Trophoblast cell (in vitro differentiated cells and primary cell): ENCODE results near the gene BECN2.
"Not testable (repeated sequence)": the region's sequence is repeated elsewhere in the genome, so short reads cannot be mapped to it uniquely, and the experiment has no call there.

Experiments used
- DNase-seq, 2 donors: peaks; one replicate each; pipeline ENCODE4 v3.0.0-alpha.2; 2016
- H2AFZ ChIP-seq: 2 replicates; pipeline ENCODE4 v1.6.1; 2013; ENCODE audit warnings: low read length, moderate library complexity, mild to moderate bottlenecking; ENCODE audit not compliant: insufficient read depth, poor library complexity
- H2AK5ac ChIP-seq: 2 replicates; pipeline ENCODE4 v1.6.1; 2013; ENCODE audit warnings: mild to moderate bottlenecking, low read length
- H2BK120ac ChIP-seq: 2 replicates; pipeline ENCODE4 v1.6.1; 2013; ENCODE audit warnings: low read length, mild to moderate bottlenecking, moderate library complexity; ENCODE audit not compliant: insufficient read depth, poor library complexity
- H2BK12ac ChIP-seq: 2 replicates; pipeline ENCODE4 v1.6.1; 2013; ENCODE audit warnings: mild to moderate bottlenecking, low read length, moderate library complexity
- H2BK5ac ChIP-seq: 2 replicates; pipeline ENCODE4 v1.6.1; 2013; ENCODE audit warnings: low read length, low read depth, moderate library complexity, mild to moderate bottlenecking; ENCODE audit not compliant: poor library complexity
- H3K14ac ChIP-seq: 2 replicates; pipeline ENCODE4 v1.6.1; 2013; ENCODE audit warnings: mild to moderate bottlenecking, low read length
- H3K18ac ChIP-seq: 2 replicates; pipeline ENCODE4 v1.6.1; 2013; ENCODE audit warnings: mild to moderate bottlenecking, low read length
- H3K23ac ChIP-seq: 2 replicates; pipeline ENCODE4 v1.6.1; 2013; ENCODE audit warnings: low read length
- H3K27ac ChIP-seq: 2 replicates; pipeline ENCODE4 v1.5.1; 2013; ENCODE audit warnings: low read depth, mild to moderate bottlenecking, inconsistent platforms, low read length, moderate library complexity
- H3K27me3 ChIP-seq: 2 replicates; pipeline ENCODE4 v1.6.1; 2013; ENCODE audit warnings: inconsistent platforms, mild to moderate bottlenecking, low read length, moderate library complexity; ENCODE audit not compliant: insufficient read depth
- H3K36me3 ChIP-seq, 2 experiments: 1 replicate in 1 of 2; 2 replicates in 1 of 2; pipeline ENCODE4 v1.6.1; 2013; ENCODE audit warnings: low read length in 2 of 2, mild to moderate bottlenecking in 2 of 2, moderate library complexity in 1 of 2; ENCODE audit not compliant: insufficient read depth in 2 of 2, control insufficient read depth in 1 of 2
- H3K4ac ChIP-seq: 2 replicates; pipeline ENCODE4 v1.6.1; 2013; ENCODE audit warnings: low read depth, mild to moderate bottlenecking, low read length, moderate library complexity
- H3K4me1 ChIP-seq, 2 experiments: 1 replicate in 1 of 2; 2 replicates in 1 of 2; pipeline ENCODE4 v1.6.1; 2013; ENCODE audit warnings: low read length in 2 of 2, mild to moderate bottlenecking in 2 of 2, moderate library complexity in 1 of 2; ENCODE audit not compliant: insufficient read depth in 2 of 2, control insufficient read depth in 1 of 2
- H3K4me2 ChIP-seq: 2 replicates; pipeline ENCODE4 v1.6.1; 2013; ENCODE audit warnings: inconsistent platforms, mild to moderate bottlenecking, low read length, moderate library complexity
- H3K4me3 ChIP-seq: 2 replicates; pipeline ENCODE4 v1.5.1; 2013; ENCODE audit warnings: mild to moderate bottlenecking, low read depth, low read length, inconsistent platforms
- H3K79me1 ChIP-seq: one replicate; pipeline ENCODE4 v1.6.1; 2013; ENCODE audit warnings: low read length
- H3K79me2 ChIP-seq: 2 replicates; pipeline ENCODE4 v1.6.1; 2013; ENCODE audit warnings: low read length, mild to moderate bottlenecking; ENCODE audit not compliant: control insufficient read depth, insufficient read depth, poor library complexity
- H3K9ac ChIP-seq: 2 replicates; pipeline ENCODE4 v1.6.1; 2013; ENCODE audit warnings: mild to moderate bottlenecking, low read length
- H3K9me3 ChIP-seq: 2 replicates; pipeline ENCODE4 v1.6.1; 2013; ENCODE audit warnings: low read depth, mild to moderate bottlenecking, control low read depth, inconsistent platforms, low read length; ENCODE audit not compliant: insufficient read depth
- H4K12ac ChIP-seq: 2 replicates; pipeline ENCODE4 v1.6.1; 2013; ENCODE audit warnings: low read depth, mild to moderate bottlenecking, low read length, moderate library complexity
- H4K8ac ChIP-seq: 2 replicates; pipeline ENCODE4 v1.6.1; 2013; ENCODE audit warnings: low read depth, mild to moderate bottlenecking, low read length, moderate library complexity
- H4K91ac ChIP-seq: one replicate; pipeline ENCODE4 v1.6.1; 2013; ENCODE audit warnings: low read depth, mild to moderate bottlenecking, low read length, moderate library complexity
- WGBS: extraction: QIAGEN DNeasy Blood & Tissue Kit; methylation state at CpG from one replicate; pipeline ENCODE4 v1.1.7; 2013; ENCODE audit warnings: missing lambda C conversion rate; ENCODE audit not compliant: insufficient read length, insufficient coverage; ENCODE audit errors: extremely low coverage; 5-methylcytosine and 5-hydroxymethylcytosine counted together

BECN2 gene

DNA sequence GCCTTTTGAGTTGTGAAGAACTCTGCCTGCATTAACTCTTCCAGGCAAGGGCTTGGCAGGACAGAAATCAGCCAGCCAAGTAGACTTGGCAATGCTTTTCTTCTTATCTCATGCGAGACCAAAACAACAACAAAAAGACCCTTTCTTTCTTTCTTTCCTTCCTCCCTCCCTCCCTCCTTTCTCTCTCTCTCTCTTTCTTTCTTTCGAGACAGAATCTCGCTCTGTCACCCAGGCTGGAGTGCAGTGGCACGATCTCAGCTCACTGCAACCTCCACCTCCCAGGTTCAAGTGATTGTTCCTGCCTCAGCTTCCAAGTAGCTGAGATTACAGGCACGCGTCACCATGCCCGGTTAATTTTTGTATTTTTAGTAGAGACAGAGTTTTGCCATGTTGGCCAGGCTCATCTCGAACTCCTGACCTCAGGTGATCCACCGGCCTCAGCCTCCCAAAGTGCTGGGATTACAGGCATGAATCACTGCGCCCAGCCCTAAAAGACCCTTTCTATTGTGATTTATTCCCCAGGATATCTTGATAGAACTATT, 30.9 kb downstream of the BECN2 start:
- not testable (repeated sequence) for H3K23ac ChIP-seq, H3K79me2 ChIP-seq, H3K4me1 ChIP-seq, H3K9ac ChIP-seq, H2AFZ ChIP-seq, H4K91ac ChIP-seq, H3K9me3 ChIP-seq, H3K36me3 ChIP-seq, H3K79me1 ChIP-seq, H3K18ac ChIP-seq, DNase-seq, H3K27ac ChIP-seq, H3K14ac ChIP-seq, H4K8ac ChIP-seq, H2AK5ac ChIP-seq, H3K27me3 ChIP-seq, H3K4me3 ChIP-seq, H3K4ac ChIP-seq, H2BK120ac ChIP-seq, H3K4me2 ChIP-seq, H2BK12ac ChIP-seq, H4K12ac ChIP-seq, H2BK5ac ChIP-seq
- no CpG with 5 or more reads among the region's 10 CpGs for WGBS

DNA sequence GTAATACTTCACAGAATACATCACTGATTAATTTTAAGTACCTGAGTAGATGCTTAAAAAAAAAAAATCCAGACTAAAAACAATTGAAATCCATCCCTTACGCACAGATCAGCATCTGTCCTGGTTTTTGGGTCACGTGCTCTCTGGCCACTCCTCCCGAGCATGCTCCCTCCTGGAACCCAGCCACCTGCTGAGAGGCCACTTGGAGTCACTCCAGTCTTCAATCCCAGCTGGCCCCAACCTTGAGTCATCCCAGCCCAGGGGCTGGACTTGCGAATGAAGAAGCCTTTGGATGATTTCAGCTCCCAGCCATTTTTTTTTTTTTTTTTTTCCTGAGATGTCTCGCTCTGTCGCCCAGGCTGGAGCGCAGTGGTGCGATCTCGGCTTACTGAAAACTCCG, 32.5 kb downstream of the BECN2 start:
- Histone ChIP-seq H2BK120ac (no peak overlapping the region), H3K4me2 (no peak overlapping the region), H4K8ac (no peak overlapping the region), H2AFZ (no peak overlapping the region), H3K23ac (no peak overlapping the region), H2AK5ac (no peak overlapping the region), H3K4ac (no peak overlapping the region), H3K14ac (no peak overlapping the region), H3K36me3 (no peaks in the 10 kb centered on the region), H3K9me3 (no peaks in the 10 kb centered on the region), H3K9ac (no peak overlapping the region), H3K79me2 (no peaks in the 10 kb centered on the region), H3K79me1 (no peaks in the 10 kb centered on the region), H3K18ac (no peak overlapping the region), H3K4me3 (no peak overlapping the region), H3K27ac (no peak overlapping the region), H2BK5ac (no peak overlapping the region), H4K91ac (no peak overlapping the region), H4K12ac (no peak overlapping the region), H3K27me3 (no peaks in the 10 kb centered on the region), H2BK12ac (no peak overlapping the region), H3K4me1 (peaks cover 2 to 4% of the 10 kb centered on the region in 2 experiments)
- peak; percentile 85 to 95 for DNase-seq
- WGBS, result no CpG with 5 or more reads among the region's 10 CpGs

DNA sequence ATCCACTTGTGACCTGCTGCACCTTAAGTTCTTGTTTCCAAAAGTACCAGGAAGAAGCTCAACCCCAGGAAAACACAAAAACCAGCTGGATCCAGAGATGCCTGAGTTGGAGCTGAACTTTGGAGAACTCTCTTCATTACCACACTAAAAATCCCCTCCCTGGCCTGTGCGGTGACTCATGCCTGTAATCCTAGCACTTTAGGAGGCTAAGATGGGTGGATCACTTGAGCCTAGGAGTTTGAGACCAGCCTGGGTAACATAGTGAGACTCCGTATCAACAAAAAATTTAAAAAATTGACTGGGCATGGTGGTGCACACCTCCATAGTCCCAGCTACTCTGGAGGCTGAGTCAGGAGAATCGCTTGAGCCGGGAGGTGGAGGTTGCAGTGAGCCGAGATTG, 35.2 kb downstream of the BECN2 start:
- H3K4me2 ChIP-seq, result no peak overlapping the region
- no peak overlapping the region for H2BK12ac ChIP-seq
- no peak overlapping the region for H3K18ac ChIP-seq
- H3K79me1 ChIP-seq, result no peaks in the 10 kb centered on the region
- H3K79me2 ChIP-seq, result no peaks in the 10 kb centered on the region
- H3K9ac ChIP-seq, result no peak overlapping the region
- H2AFZ ChIP-seq, result no peak overlapping the region
- no peaks in the 10 kb centered on the region for H3K27me3 ChIP-seq
- no peak overlapping the region for H3K4ac ChIP-seq
- no peak overlapping the region for H3K14ac ChIP-seq
- no peak overlapping the region for H3K27ac ChIP-seq
- H4K8ac ChIP-seq, result no peak overlapping the region
- peaks cover 2 to 4% of the 10 kb centered on the region in 2 experiments for H3K4me1 ChIP-seq
- no peak overlapping the region for H2BK5ac ChIP-seq
- no peak overlapping the region for H2AK5ac ChIP-seq
- no peaks in the 10 kb centered on the region for H3K9me3 ChIP-seq
- no CpG with 5 or more reads among the region's 5 CpGs for WGBS
- H3K36me3 ChIP-seq, result no peaks in the 10 kb centered on the region
- H3K4me3 ChIP-seq, result no peak overlapping the region
- H3K23ac ChIP-seq, result no peak overlapping the region
- no peak overlapping the region for H4K91ac ChIP-seq
- H2BK120ac ChIP-seq, result no peak overlapping the region
- H4K12ac ChIP-seq, result no peak overlapping the region
- peak; percentile 65 to 73 for DNase-seq

- no peak overlapping the region for H2AFZ ChIP-seq
- no peak overlapping the region for H3K4me2 ChIP-seq
- no CpG with 5 or more reads among the region's 9 CpGs for WGBS
- H3K18ac ChIP-seq, result no peak overlapping the region
- no peak overlapping the region for H2BK5ac ChIP-seq
- no peak overlapping the region for H2AK5ac ChIP-seq
- H3K14ac ChIP-seq, result no peak overlapping the region
- H4K91ac ChIP-seq, result no peak overlapping the region
- no peak overlapping the region for H4K8ac ChIP-seq
- H3K9me3 ChIP-seq, result peaks cover under 1% of the 10 kb centered on the region
- H3K9ac ChIP-seq, result no peak overlapping the region
- no peak overlapping the region for H3K23ac ChIP-seq
- DNase-seq, result no peak
- H3K4me3 ChIP-seq, result no peak overlapping the region
- H2BK120ac ChIP-seq, result no peak overlapping the region
- H3K27me3 ChIP-seq, result no peaks in the 10 kb centered on the region
- no peaks in the 10 kb centered on the region for H3K79me1 ChIP-seq
- H3K27ac ChIP-seq, result no peak overlapping the region
- no peaks in the 10 kb centered on the region for H3K79me2 ChIP-seq
- peaks cover under 1 to 4% of the 10 kb centered on the region in 2 experiments for H3K4me1 ChIP-seq
- H2BK12ac ChIP-seq, result no peak overlapping the region
- no peak overlapping the region for H3K4ac ChIP-seq
- no peaks in the 10 kb centered on the region for H3K36me3 ChIP-seq
- no peak overlapping the region for H4K12ac ChIP-seq
These were observed 36.6 kb downstream of the BECN2 start for GRCh38 chr1:241994171-241994570.
